Fibroblast of lung (primary cell): Measurements from ENCODE around the gene AASDH. TPM values are rescaled to one million over a fixed set of nuclear protein-coding genes. Genes with fewer than 3 reads are reported as not detected.

ENCODE experiments used
- DNase-seq, 2 donors: peaks; one replicate each; pipeline versions ENCODE4 v3.0.0 to v3.0.0-alpha.2; 2010; ENCODE audit warnings: low read depth in 2 of 2
- H2AFZ ChIP-seq: 2 replicates; pipeline ENCODE4 v1.5.1; 2012; ENCODE audit warnings: low read length, control low read depth, inconsistent platforms
- H3K27ac ChIP-seq: 2 replicates; pipeline ENCODE4 v1.5.1; 2011; ENCODE audit warnings: low read length, control low read depth; ENCODE audit not compliant: insufficient read depth
- H3K27me3 ChIP-seq: 2 replicates; pipeline ENCODE4 v1.5.1; 2011; ENCODE audit warnings: mild to moderate bottlenecking, low read length; ENCODE audit not compliant: control insufficient read depth, insufficient read depth
- H3K36me3 ChIP-seq: 2 replicates; pipeline ENCODE4 v1.5.1; 2011; ENCODE audit warnings: low read length; ENCODE audit not compliant: control insufficient read depth, insufficient read depth
- H3K4me1 ChIP-seq: 2 replicates; pipeline ENCODE4 v1.5.1; 2011; ENCODE audit warnings: low read length; ENCODE audit not compliant: control insufficient read depth, insufficient read depth; ENCODE audit errors: extremely low read depth
- H3K4me2 ChIP-seq: 2 replicates; pipeline ENCODE4 v1.5.1; 2011; ENCODE audit warnings: low read length, control low read depth; ENCODE audit not compliant: insufficient read depth; ENCODE audit errors: extremely low read depth
- H3K4me3 ChIP-seq, 4 experiments: fragments of 200-600 bp in 1 of 4; sonication (generic) in 1 of 4; replicated peaks in 1 of 4; 2 replicates each; pipeline ENCODE4 v1.5.1; 2011 to 2016; ENCODE audit warnings: low read length in 4 of 4, low read depth in 3 of 4, mild to moderate bottlenecking in 3 of 4, control low read depth in 2 of 4, inconsistent platforms in 1 of 4, mixed read lengths in 1 of 4; ENCODE audit not compliant: insufficient read depth in 1 of 4; ENCODE audit errors: control extremely low read depth in 1 of 4
- H3K79me2 ChIP-seq: 2 replicates; pipeline ENCODE4 v1.5.1; 2012; ENCODE audit warnings: mild to moderate bottlenecking, low read length, inconsistent platforms; ENCODE audit not compliant: control insufficient read depth, insufficient read depth
- H3K9ac ChIP-seq: 2 replicates; pipeline ENCODE4 v1.5.1; 2011; ENCODE audit warnings: mild to moderate bottlenecking, low read length, control low read depth; ENCODE audit not compliant: insufficient read depth
- H3K9me3 ChIP-seq: 2 replicates; pipeline ENCODE4 v1.5.1; 2012; ENCODE audit warnings: low read depth, low read length; ENCODE audit not compliant: control insufficient read depth, insufficient read depth
- H4K20me1 ChIP-seq: 2 replicates; pipeline ENCODE4 v1.5.1; 2011; ENCODE audit warnings: low read length; ENCODE audit not compliant: control insufficient read depth, insufficient read depth; ENCODE audit errors: extremely low read depth
- CTCF ChIP-seq, 2 donors: IDR thresholded peaks in 1 of 2; conservative IDR thresholded peaks in 1 of 2; 1 replicate in 1 of 2; 2 replicates in 1 of 2; pipeline ENCODE4 v1.5.1; 2011 to 2012; ENCODE audit warnings: low read length in 2 of 2, control low read depth in 1 of 2, inconsistent platforms in 1 of 2, low read depth in 1 of 2, mild to moderate bottlenecking in 1 of 2
- EZH2 ChIP-seq: IDR thresholded peaks from 2 replicates; pipeline ENCODE4 v1.5.1; 2012; ENCODE audit warnings: low read length, control low read depth, mild to moderate bottlenecking; ENCODE audit errors: missing control alignments
- polyA plus RNA-seq, 2 donors: library from polyadenylated mRNA; depleted of rRNA in 1 of 2; stranded (reverse) in 1 of 2; unstranded in 1 of 2; fragments of >200 nt; gene quantifications; 2 replicates each; pipeline ENCODE4 v1.2.1, GENCODE V29; 2011 to 2012; ENCODE audit warnings: missing spikeins in 1 of 2
- total RNA-seq: library from RNA; depleted of rRNA; stranded (reverse); fragments of >200 nt; gene quantifications from 2 replicates; pipeline ENCODE4 v1.2.1, GENCODE V29; 2014

AASDH gene
- total and polyA plus RNA-seq, 2 donors (not counting 1 experiment from before 2014, with no cell fraction given) = 10.0 to 24.6 TPM

DNA sequence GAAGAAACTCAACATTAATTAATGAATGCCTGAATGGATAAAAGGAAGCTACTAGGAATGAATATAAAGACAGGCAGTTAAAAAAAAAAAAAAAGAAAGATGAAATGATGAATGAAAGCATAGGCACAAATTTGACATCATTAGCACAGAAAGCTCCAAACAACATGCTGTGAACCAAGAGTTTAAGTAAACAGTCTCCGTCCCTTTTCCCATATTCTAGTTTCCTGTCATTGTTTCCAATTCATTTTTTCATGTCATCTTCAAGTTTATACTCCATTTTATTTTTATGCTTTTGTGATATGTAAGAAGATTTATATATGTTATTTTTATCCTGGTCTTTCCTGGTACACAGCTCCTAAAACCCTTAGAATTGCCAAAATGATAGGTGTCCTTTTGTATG lies 17.7 kb upstream of the AASDH start:
- no peak overlapping the region for H3K27ac ChIP-seq
- DNase-seq = no peak
- H3K9ac ChIP-seq = no peak overlapping the region
- no peaks in the 10 kb centered on the region for H3K9me3 ChIP-seq
- H3K79me2 ChIP-seq = peaks cover 8% of the 10 kb centered on the region
- no peak overlapping the region for H3K4me2 ChIP-seq
- H4K20me1 ChIP-seq = no peaks in the 10 kb centered on the region
- H3K4me1 ChIP-seq = peaks cover 2% of the 10 kb centered on the region
- no peaks in the 10 kb centered on the region for H3K27me3 ChIP-seq
- H3K36me3 ChIP-seq = no peaks in the 10 kb centered on the region
- no peak overlapping the region for H3K4me3 ChIP-seq
- TF ChIP-seq EZH2 = no peak
- TF ChIP-seq CTCF (conservative IDR thresholded peaks at IDR 0.05 in 1 of 2, IDR thresholded peaks at IDR 0.05 in 1 of 2; ENCODE audit: low read depth in 1 of 2, low read length in 2 of 2) = no peak
- no peak overlapping the region for H2AFZ ChIP-seq

DNA sequence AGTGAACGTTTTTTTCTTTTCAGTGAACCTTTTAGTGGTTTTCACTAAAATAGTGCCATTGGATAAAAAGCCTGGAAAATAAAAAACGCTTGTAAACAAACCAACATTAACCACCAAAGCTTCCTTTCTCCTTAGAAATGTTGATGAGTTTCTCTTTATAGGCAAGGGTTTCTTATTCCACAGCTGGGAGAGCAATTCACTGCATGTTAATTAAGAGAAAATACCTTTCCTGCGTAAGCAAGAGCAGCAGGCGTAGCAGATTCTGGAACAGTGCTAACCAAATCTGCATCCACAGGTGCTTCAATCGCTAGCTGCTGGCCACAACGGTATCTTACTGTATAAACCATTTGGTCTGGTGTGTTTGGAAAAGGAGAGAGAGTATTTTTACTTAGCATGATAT lies 13.3 kb upstream of the AASDH start:
- H3K27me3 ChIP-seq = no peaks in the 10 kb centered on the region
- TF ChIP-seq EZH2 (no peak), CTCF (conservative IDR thresholded peaks at IDR 0.05 in 1 of 2, IDR thresholded peaks at IDR 0.05 in 1 of 2; ENCODE audit: low read depth in 1 of 2, low read length in 2 of 2) (no peak)
- H3K27ac ChIP-seq = no peak overlapping the region
- no peak overlapping the region for H3K9ac ChIP-seq
- no peaks in the 10 kb centered on the region for H3K79me2 ChIP-seq
- H3K4me2 ChIP-seq = no peak overlapping the region
- no peak overlapping the region for H3K4me3 ChIP-seq
- H4K20me1 ChIP-seq = no peaks in the 10 kb centered on the region
- no peak overlapping the region for H2AFZ ChIP-seq
- no peaks in the 10 kb centered on the region for H3K9me3 ChIP-seq
- DNase-seq = no peak
- no peaks in the 10 kb centered on the region for H3K4me1 ChIP-seq
- H3K36me3 ChIP-seq = no peaks in the 10 kb centered on the region

DNA sequence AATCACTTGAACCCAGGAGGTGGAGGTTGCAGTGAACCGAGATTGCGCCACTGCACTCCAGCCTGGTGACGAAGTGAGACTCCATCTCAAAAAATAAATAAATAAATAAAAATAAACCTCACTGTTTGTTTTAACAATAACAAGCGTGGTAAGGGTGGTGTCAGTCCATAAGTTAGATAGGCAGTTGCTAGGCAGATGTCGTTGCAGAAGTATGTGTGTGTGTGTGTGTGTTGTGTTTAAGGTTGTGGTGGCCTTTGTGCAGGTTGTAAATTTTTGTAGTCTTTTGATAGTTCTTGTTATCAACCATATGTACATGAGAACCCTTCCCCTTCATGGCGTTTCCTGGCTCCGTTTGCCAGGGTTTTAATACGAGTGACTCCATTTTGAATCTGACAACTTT lies 4.0 kb upstream of the AASDH start:
- H3K4me1 ChIP-seq = no peaks in the 10 kb centered on the region
- TF ChIP-seq CTCF (conservative IDR thresholded peaks at IDR 0.05 in 1 of 2, IDR thresholded peaks at IDR 0.05 in 1 of 2; ENCODE audit: low read depth in 1 of 2, low read length in 2 of 2) (no peak), EZH2 (no peak)
- H3K27me3 ChIP-seq = no peaks in the 10 kb centered on the region
- H3K9ac ChIP-seq = no peak overlapping the region
- H2AFZ ChIP-seq = no peak overlapping the region
- no peak overlapping the region for H3K27ac ChIP-seq
- H4K20me1 ChIP-seq = no peaks in the 10 kb centered on the region
- no peak for DNase-seq
- H3K9me3 ChIP-seq = no peaks in the 10 kb centered on the region
- H3K36me3 ChIP-seq = no peaks in the 10 kb centered on the region
- no peak overlapping the region for H3K4me3 ChIP-seq
- H3K4me2 ChIP-seq = no peak overlapping the region
- peaks cover 11% of the 10 kb centered on the region for H3K79me2 ChIP-seq
